ENCODE measurements around the gene DHRS7B. TPM values are rescaled to one million over a fixed set of nuclear protein-coding genes. Genes with fewer than 3 reads are reported as not detected.

The DHRS7B gene
- total and polyA plus RNA-seq, 9 of the 15 experiments (the other 6 are each of a cell fraction or from before 2014, with no cell fraction given): 8.0 to 30.7 (median 14.8) TPM

DNA sequence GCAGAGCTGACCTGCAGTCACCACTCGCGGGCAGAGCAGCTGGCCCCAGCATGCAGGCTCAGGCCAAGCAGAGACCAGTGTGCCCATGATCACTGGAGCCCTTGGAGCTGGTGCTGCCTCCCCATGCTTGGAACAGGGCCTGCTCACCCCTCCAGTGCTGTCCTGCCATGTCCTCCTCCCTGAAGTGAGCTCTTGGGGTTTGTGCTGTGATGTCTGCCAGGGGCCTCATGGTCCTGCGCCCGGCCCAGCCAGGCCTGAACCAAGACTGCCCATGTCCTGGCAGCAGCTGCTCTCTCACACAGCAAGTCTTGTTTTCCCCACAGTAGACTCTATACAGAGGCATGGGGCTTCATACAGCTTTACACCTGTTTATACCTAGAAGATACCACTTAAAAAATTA, 62.6 kb downstream of the DHRS7B start (continued):
- TF ChIP-seq, protein P1, sequence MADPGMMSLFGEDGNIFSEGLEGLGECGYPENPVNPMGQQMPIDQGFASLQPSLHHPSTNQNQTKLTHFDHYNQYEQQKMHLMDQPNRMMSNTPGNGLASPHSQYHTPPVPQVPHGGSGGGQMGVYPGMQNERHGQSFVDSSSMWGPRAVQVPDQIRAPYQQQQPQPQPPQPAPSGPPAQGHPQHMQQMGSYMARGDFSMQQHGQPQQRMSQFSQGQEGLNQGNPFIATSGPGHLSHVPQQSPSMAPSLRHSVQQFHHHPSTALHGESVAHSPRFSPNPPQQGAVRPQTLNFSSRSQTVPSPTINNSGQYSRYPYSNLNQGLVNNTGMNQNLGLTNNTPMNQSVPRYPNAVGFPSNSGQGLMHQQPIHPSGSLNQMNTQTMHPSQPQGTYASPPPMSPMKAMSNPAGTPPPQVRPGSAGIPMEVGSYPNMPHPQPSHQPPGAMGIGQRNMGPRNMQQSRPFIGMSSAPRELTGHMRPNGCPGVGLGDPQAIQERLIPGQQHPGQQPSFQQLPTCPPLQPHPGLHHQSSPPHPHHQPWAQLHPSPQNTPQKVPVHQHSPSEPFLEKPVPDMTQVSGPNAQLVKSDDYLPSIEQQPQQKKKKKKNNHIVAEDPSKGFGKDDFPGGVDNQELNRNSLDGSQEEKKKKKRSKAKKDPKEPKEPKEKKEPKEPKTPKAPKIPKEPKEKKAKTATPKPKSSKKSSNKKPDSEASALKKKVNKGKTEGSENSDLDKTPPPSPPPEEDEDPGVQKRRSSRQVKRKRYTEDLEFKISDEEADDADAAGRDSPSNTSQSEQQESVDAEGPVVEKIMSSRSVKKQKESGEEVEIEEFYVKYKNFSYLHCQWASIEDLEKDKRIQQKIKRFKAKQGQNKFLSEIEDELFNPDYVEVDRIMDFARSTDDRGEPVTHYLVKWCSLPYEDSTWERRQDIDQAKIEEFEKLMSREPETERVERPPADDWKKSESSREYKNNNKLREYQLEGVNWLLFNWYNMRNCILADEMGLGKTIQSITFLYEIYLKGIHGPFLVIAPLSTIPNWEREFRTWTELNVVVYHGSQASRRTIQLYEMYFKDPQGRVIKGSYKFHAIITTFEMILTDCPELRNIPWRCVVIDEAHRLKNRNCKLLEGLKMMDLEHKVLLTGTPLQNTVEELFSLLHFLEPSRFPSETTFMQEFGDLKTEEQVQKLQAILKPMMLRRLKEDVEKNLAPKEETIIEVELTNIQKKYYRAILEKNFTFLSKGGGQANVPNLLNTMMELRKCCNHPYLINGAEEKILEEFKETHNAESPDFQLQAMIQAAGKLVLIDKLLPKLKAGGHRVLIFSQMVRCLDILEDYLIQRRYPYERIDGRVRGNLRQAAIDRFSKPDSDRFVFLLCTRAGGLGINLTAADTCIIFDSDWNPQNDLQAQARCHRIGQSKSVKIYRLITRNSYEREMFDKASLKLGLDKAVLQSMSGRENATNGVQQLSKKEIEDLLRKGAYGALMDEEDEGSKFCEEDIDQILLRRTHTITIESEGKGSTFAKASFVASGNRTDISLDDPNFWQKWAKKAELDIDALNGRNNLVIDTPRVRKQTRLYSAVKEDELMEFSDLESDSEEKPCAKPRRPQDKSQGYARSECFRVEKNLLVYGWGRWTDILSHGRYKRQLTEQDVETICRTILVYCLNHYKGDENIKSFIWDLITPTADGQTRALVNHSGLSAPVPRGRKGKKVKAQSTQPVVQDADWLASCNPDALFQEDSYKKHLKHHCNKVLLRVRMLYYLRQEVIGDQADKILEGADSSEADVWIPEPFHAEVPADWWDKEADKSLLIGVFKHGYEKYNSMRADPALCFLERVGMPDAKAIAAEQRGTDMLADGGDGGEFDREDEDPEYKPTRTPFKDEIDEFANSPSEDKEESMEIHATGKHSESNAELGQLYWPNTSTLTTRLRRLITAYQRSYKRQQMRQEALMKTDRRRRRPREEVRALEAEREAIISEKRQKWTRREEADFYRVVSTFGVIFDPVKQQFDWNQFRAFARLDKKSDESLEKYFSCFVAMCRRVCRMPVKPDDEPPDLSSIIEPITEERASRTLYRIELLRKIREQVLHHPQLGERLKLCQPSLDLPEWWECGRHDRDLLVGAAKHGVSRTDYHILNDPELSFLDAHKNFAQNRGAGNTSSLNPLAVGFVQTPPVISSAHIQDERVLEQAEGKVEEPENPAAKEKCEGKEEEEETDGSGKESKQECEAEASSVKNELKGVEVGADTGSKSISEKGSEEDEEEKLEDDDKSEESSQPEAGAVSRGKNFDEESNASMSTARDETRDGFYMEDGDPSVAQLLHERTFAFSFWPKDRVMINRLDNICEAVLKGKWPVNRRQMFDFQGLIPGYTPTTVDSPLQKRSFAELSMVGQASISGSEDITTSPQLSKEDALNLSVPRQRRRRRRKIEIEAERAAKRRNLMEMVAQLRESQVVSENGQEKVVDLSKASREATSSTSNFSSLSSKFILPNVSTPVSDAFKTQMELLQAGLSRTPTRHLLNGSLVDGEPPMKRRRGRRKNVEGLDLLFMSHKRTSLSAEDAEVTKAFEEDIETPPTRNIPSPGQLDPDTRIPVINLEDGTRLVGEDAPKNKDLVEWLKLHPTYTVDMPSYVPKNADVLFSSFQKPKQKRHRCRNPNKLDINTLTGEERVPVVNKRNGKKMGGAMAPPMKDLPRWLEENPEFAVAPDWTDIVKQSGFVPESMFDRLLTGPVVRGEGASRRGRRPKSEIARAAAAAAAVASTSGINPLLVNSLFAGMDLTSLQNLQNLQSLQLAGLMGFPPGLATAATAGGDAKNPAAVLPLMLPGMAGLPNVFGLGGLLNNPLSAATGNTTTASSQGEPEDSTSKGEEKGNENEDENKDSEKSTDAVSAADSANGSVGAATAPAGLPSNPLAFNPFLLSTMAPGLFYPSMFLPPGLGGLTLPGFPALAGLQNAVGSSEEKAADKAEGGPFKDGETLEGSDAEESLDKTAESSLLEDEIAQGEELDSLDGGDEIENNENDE (IDR thresholded peaks at IDR 0.05; ENCODE audit: low read depth, low read length): no peak
- TF ChIP-seq, protein P2, sequence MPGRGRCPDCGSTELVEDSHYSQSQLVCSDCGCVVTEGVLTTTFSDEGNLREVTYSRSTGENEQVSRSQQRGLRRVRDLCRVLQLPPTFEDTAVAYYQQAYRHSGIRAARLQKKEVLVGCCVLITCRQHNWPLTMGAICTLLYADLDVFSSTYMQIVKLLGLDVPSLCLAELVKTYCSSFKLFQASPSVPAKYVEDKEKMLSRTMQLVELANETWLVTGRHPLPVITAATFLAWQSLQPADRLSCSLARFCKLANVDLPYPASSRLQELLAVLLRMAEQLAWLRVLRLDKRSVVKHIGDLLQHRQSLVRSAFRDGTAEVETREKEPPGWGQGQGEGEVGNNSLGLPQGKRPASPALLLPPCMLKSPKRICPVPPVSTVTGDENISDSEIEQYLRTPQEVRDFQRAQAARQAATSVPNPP (IDR thresholded peaks at IDR 0.05; ENCODE audit: borderline replicate concordance, insufficient read depth, insufficient read length): no peak
- TF ChIP-seq MYBL2 (IDR thresholded peaks at IDR 0.05; ENCODE audit: low read depth) (no peak), MYBL2 (CRISPR knock-in tag; IDR thresholded peaks at IDR 0.05; ENCODE audit: borderline replicate concordance) (no peak), TEAD4 (IDR thresholded peaks at IDR 0.05; ENCODE audit: low read length) (no peak), TEAD4 (CRISPR knock-in tag; IDR thresholded peaks at IDR 0.05; ENCODE audit: borderline replicate concordance) (no peak), DDX20 (tag; IDR thresholded peaks at IDR 0.05; ENCODE audit: low read depth) (no peak), CEBPG (CRISPR knock-in tag; IDR thresholded peaks at IDR 0.05) (no peak), CEBPG (tag; conservative IDR thresholded peaks at IDR 0.05 in 1 of 2, IDR thresholded peaks at IDR 0.05 in 1 of 2) (no peak), U2AF2 (optimal IDR thresholded peaks at IDR 0.05; ENCODE audit: low read depth, low read length) (no peak)
- TF ChIP-seq, protein P3, sequence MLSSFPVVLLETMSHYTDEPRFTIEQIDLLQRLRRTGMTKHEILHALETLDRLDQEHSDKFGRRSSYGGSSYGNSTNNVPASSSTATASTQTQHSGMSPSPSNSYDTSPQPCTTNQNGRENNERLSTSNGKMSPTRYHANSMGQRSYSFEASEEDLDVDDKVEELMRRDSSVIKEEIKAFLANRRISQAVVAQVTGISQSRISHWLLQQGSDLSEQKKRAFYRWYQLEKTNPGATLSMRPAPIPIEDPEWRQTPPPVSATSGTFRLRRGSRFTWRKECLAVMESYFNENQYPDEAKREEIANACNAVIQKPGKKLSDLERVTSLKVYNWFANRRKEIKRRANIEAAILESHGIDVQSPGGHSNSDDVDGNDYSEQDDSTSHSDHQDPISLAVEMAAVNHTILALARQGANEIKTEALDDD (IDR thresholded peaks at IDR 0.05): no peak
